ENCODE data around the gene CCL18. TPM values are rescaled to one million over a fixed set of nuclear protein-coding genes. Genes with fewer than 3 reads are reported as not detected.

The CCL18 gene
- total and polyA plus RNA-seq, 2 donors (not counting 1 experiment from before 2014, with no cell fraction given): not detected

GRCh38 chr17:36068524-36068923 is 4.5 kb downstream of the CCL18 start:
- 94% methylated on average over 2 of the region's 3 CpGs for WGBS (ENCODE audit: insufficient coverage)
- no peak overlapping the region for H3K27ac Mint-ChIP-seq
- POLR2A ChIA-PET: no interaction called here
- Histone ChIP-seq H3K36me3 (replicated peaks in 1 of 2; ENCODE audit: control extremely low read depth in 1 of 2, control insufficient read depth in 1 of 2, extremely low read depth in 1 of 2, insufficient read depth in 2 of 2, low read length in 1 of 2) (no peaks in the 10 kb centered on the region), H3K4me1 (ENCODE audit: control insufficient read depth in 2 of 2, insufficient read depth in 2 of 2, low read length in 2 of 2) (peaks cover 4 to 8% of the 10 kb centered on the region in 2 donors), H3K27ac (ENCODE audit: low read length in 2 of 2) (no peak overlapping the region), H3K9me3 (ENCODE audit: control extremely low read depth in 1 of 3, control insufficient read depth in 2 of 3, insufficient read depth in 1 of 3, low read length in 2 of 3) (peaks cover 0 to 4% (median 3%) of the 10 kb centered on the region in 3 donors), H4K20me1 (ENCODE audit: control insufficient read depth, insufficient read depth, low read length, poor library complexity, severe bottlenecking) (no peaks in the 10 kb centered on the region), H3K4me2 (replicated peaks; ENCODE audit: low read depth, low read length, poor library complexity, severe bottlenecking) (no peak overlapping the region), H3K79me2 (ENCODE audit: control insufficient read depth, insufficient read depth, low read length) (no peaks in the 10 kb centered on the region), H3K27me3 (replicated peaks in 1 of 4; ENCODE audit: control extremely low read depth in 1 of 4, control insufficient read depth in 3 of 4, insufficient read depth in 4 of 4, low read length in 3 of 4) (no peaks in the 10 kb centered on the region), H3K4me3 (ENCODE audit: control extremely low read depth in 1 of 5, extremely low read depth in 1 of 5, insufficient read depth in 1 of 5, low read depth in 2 of 5, low read length in 4 of 5) (no peak overlapping the region), H2AFZ (ENCODE audit: insufficient read depth, low read depth, low read length, poor library complexity, severe bottlenecking) (no peak overlapping the region), H3K9ac (ENCODE audit: low read length) (no peak overlapping the region)
- no peak for TF ChIP-seq EZH2 (IDR thresholded peaks at IDR 0.05; ENCODE audit: borderline replicate concordance, insufficient read depth, low read depth, low read length, poor library complexity, severe bottlenecking)
- TF ChIP-seq, protein P1, sequence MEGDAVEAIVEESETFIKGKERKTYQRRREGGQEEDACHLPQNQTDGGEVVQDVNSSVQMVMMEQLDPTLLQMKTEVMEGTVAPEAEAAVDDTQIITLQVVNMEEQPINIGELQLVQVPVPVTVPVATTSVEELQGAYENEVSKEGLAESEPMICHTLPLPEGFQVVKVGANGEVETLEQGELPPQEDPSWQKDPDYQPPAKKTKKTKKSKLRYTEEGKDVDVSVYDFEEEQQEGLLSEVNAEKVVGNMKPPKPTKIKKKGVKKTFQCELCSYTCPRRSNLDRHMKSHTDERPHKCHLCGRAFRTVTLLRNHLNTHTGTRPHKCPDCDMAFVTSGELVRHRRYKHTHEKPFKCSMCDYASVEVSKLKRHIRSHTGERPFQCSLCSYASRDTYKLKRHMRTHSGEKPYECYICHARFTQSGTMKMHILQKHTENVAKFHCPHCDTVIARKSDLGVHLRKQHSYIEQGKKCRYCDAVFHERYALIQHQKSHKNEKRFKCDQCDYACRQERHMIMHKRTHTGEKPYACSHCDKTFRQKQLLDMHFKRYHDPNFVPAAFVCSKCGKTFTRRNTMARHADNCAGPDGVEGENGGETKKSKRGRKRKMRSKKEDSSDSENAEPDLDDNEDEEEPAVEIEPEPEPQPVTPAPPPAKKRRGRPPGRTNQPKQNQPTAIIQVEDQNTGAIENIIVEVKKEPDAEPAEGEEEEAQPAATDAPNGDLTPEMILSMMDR (IDR thresholded peaks at IDR 0.05): no peak
- ATAC-seq (ENCODE audit: low read depth) (no peak), DNase-seq (no peak)
- H3K27me3 Mint-ChIP-seq: no peaks in the 10 kb centered on the region
- H3K4me1 Mint-ChIP-seq: peaks cover 21% of the 10 kb centered on the region
- CTCF ChIA-PET: interaction anchor here (0.7 to 2.5 kb wide), 8 partner anchors 9 to 417 kb away, joined by 3 to 8 read pairs (median 4); partner anchors contain the start of gene CCL16
- H3K9me3 Mint-ChIP-seq (ENCODE audit: insufficient read depth): no peaks in the 10 kb centered on the region
- H3K4me3 Mint-ChIP-seq: no peak overlapping the region
- intact Hi-C loops (cut with micrococcal nuclease): no loop called here

- no peaks in the 10 kb centered on the region for H4K20me1 ChIP-seq (ENCODE audit: control insufficient read depth, insufficient read depth, low read length, poor library complexity, severe bottlenecking)
- H3K9me3 Mint-ChIP-seq (ENCODE audit: insufficient read depth): no peaks in the 10 kb centered on the region
These were observed 5.1 kb downstream of the CCL18 start for GRCh38 chr17:36069136-36069535.

More at GRCh38 chr17:36069136-36069535, 5.1 kb downstream of the CCL18 start:
- Mint-ChIP-seq H3K27ac (no peak overlapping the region), H3K4me3 (no peak overlapping the region), H3K27me3 (no peaks in the 10 kb centered on the region), H3K4me1 (peaks cover 19% of the 10 kb centered on the region)
- no peaks in the 10 kb centered on the region for H3K79me2 ChIP-seq (ENCODE audit: control insufficient read depth, insufficient read depth, low read length)
- H3K4me2 ChIP-seq (replicated peaks; ENCODE audit: low read depth, low read length, poor library complexity, severe bottlenecking): no peak overlapping the region
- H3K9me3 ChIP-seq (ENCODE audit: control extremely low read depth in 1 of 3, control insufficient read depth in 2 of 3, insufficient read depth in 1 of 3, low read length in 2 of 3): peaks cover 0 to 3% (median 3%) of the 10 kb centered on the region in 3 donors
- DNase-seq (no peak), ATAC-seq (ENCODE audit: low read depth) (no peak)
- ChIA-PET CTCF (interaction anchor here (1.0 to 2.5 kb wide), 4 partner anchors 12 to 93 kb away, joined by 3 to 8 read pairs (median 6); partner anchors contain the start of gene CCL16), POLR2A (no interaction called here)
- intact Hi-C loops (cut with micrococcal nuclease): no loop called here
- no peaks in the 10 kb centered on the region for H3K36me3 ChIP-seq (replicated peaks in 1 of 2; ENCODE audit: control extremely low read depth in 1 of 2, control insufficient read depth in 1 of 2, extremely low read depth in 1 of 2, insufficient read depth in 2 of 2, low read length in 1 of 2)
- H3K27me3 ChIP-seq (replicated peaks in 1 of 4; ENCODE audit: control extremely low read depth in 1 of 4, control insufficient read depth in 3 of 4, insufficient read depth in 4 of 4, low read length in 3 of 4): no peaks in the 10 kb centered on the region
- H3K9ac ChIP-seq (ENCODE audit: low read length): no peak overlapping the region
- no peak overlapping the region for H2AFZ ChIP-seq (ENCODE audit: insufficient read depth, low read depth, low read length, poor library complexity, severe bottlenecking)
- no peak overlapping the region for H3K4me3 ChIP-seq (ENCODE audit: control extremely low read depth in 1 of 5, extremely low read depth in 1 of 5, insufficient read depth in 1 of 5, low read depth in 2 of 5, low read length in 4 of 5)
- H3K4me1 ChIP-seq (ENCODE audit: control insufficient read depth in 2 of 2, insufficient read depth in 2 of 2, low read length in 2 of 2): peaks cover 4 to 8% of the 10 kb centered on the region in 2 donors
- TF ChIP-seq, protein P1 (IDR thresholded peaks at IDR 0.05): no peak
- TF ChIP-seq EZH2 (IDR thresholded peaks at IDR 0.05; ENCODE audit: borderline replicate concordance, insufficient read depth, low read depth, low read length, poor library complexity, severe bottlenecking): no peak
- H3K27ac ChIP-seq (ENCODE audit: low read length in 2 of 2): no peak overlapping the region

Measured in B cell (primary cell).